Uterus (tissue), 2 donors: ENCODE results near the gene DLG3.

Source experiments
- CTCF ChIP-seq, 4 experiments: fragments of 200-600 bp in 2 of 4; fragments of 450-650 bp in 2 of 4; sonication (generic) in 2 of 4; IDR thresholded peaks; one replicate each; pipeline ENCODE4 v1.5.1; 2016 to 2019; ENCODE audit warnings: antibody characterized with exemption in 4 of 4, mild to moderate bottlenecking in 2 of 4, moderate library complexity in 1 of 4
- POLR2A ChIP-seq, 2 donors: fragments of 450-650 bp; IDR thresholded peaks; one replicate each; pipeline ENCODE4 v1.6.1; 2016; ENCODE audit warnings: antibody characterized with exemption in 2 of 2, mild to moderate bottlenecking in 1 of 2, moderate library complexity in 1 of 2

- no peak for TF ChIP-seq CTCF (IDR thresholded peaks at IDR 0.05)
- no peak for TF ChIP-seq POLR2A (IDR thresholded peaks at IDR 0.05)
Observed at GRCh38 chrX:70494441-70494840, 49.8 kb downstream of the DLG3 start.
